ENCODE results near the gene PAQR9.

The PAQR9 gene

DNA sequence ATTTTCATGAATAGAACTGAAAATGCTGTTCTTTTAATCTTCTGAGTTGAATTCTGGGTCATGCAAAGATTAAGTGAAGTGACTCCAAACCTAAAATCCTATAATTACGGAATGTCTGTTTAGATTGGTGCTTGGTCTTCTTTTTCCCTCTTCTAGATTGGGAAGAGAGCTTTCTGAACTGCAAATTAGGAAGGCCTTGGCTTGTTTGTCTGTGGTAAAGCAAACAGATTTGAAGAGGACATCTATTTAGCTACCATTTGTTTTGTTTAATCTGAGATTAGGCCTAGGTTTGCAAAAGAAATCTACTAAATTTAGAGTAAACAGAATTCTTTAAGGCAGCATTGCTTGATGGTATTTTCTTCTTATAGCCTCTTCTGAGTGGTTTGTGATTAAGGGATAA, 23.5 kb downstream of the PAQR9 start:
- Histone ChIP-seq H3K4ac (ENCODE audit: low read length) (no peak overlapping the region), H3K9me3 (replicated peaks in 1 of 2; ENCODE audit: control insufficient read depth in 2 of 2, insufficient read depth in 1 of 2, low read depth in 1 of 2, low read length in 2 of 2) (no peaks in the 10 kb centered on the region), H3K79me1 (ENCODE audit: low read depth, low read length) (no peaks in the 10 kb centered on the region), H2AFZ (ENCODE audit: low read length) (no peak overlapping the region), H3K27ac (replicated peaks; ENCODE audit: low read length) (no peak overlapping the region), H4K8ac (ENCODE audit: low read depth, low read length) (no peak overlapping the region), H2BK15ac (ENCODE audit: low read length) (no peak overlapping the region), H3K4me1 (ENCODE audit: control insufficient read depth in 2 of 2, insufficient read depth in 1 of 2, low read depth in 1 of 2, low read length in 2 of 2) (no peaks in the 10 kb centered on the region), H3K18ac (ENCODE audit: low read length) (no peak overlapping the region), H3K4me2 (ENCODE audit: insufficient read depth, low read length, poor library complexity, severe bottlenecking) (no peak overlapping the region), H3K14ac (ENCODE audit: low read length) (no peak overlapping the region), H2BK12ac (ENCODE audit: low read length) (no peak overlapping the region), H3K23ac (ENCODE audit: low read depth, low read length, poor library complexity) (no peak overlapping the region), H4K91ac (ENCODE audit: low read depth, low read length, poor library complexity) (no peak overlapping the region), H3K9ac (ENCODE audit: low read depth, low read length, poor library complexity) (no peak overlapping the region), H3K36me3 (replicated peaks in 1 of 2; ENCODE audit: control insufficient read depth in 2 of 2, insufficient read depth in 2 of 2, low read length in 2 of 2) (no peaks in the 10 kb centered on the region), H2BK120ac (ENCODE audit: low read depth, low read length) (no peak overlapping the region), H2BK5ac (ENCODE audit: low read length) (no peak overlapping the region), H3K4me3 (ENCODE audit: low read length in 2 of 2) (no peak overlapping the region), H3K27me3 (ENCODE audit: control insufficient read depth in 3 of 3, insufficient read depth in 3 of 3, low read depth in 1 of 3, low read length in 3 of 3) (peaks cover 0 to 22% (median 0%) of the 10 kb centered on the region in 3 experiments), H2AK5ac (ENCODE audit: low read depth, low read length) (no peak overlapping the region)
- no CpG with 5 or more reads among the region's 1 CpG for WGBS, 2 donors (ENCODE audit: extremely low coverage in 2 of 2, insufficient read length in 2 of 2, insufficient replicate concordance in 1 of 2)
- no peak for DNase-seq (ENCODE audit: low spot score)

GRCh38 chr3:142935963-142936362, 27.5 kb downstream of the PAQR9 start:
- no peak for DNase-seq (ENCODE audit: low spot score)
- Histone ChIP-seq H3K4me3 (ENCODE audit: low read length in 2 of 2) (no peak overlapping the region), H3K27me3 (ENCODE audit: control insufficient read depth in 3 of 3, insufficient read depth in 3 of 3, low read depth in 1 of 3, low read length in 3 of 3) (peaks cover 0 to 16% (median 0%) of the 10 kb centered on the region in 3 experiments), H3K36me3 (replicated peaks in 1 of 2; ENCODE audit: control insufficient read depth in 2 of 2, insufficient read depth in 2 of 2, low read length in 2 of 2) (no peaks in the 10 kb centered on the region), H2BK120ac (ENCODE audit: low read depth, low read length) (no peak overlapping the region), H2AK5ac (ENCODE audit: low read depth, low read length) (no peak overlapping the region), H2BK12ac (ENCODE audit: low read length) (no peak overlapping the region), H2BK15ac (ENCODE audit: low read length) (no peak overlapping the region), H4K91ac (ENCODE audit: low read depth, low read length, poor library complexity) (no peak overlapping the region), H4K8ac (ENCODE audit: low read depth, low read length) (no peak overlapping the region), H3K23ac (ENCODE audit: low read depth, low read length, poor library complexity) (no peak overlapping the region), H2AFZ (ENCODE audit: low read length) (no peak overlapping the region), H3K79me1 (ENCODE audit: low read depth, low read length) (no peaks in the 10 kb centered on the region), H3K14ac (ENCODE audit: low read length) (no peak overlapping the region), H3K18ac (ENCODE audit: low read length) (no peak overlapping the region), H3K4me1 (ENCODE audit: control insufficient read depth in 2 of 2, insufficient read depth in 1 of 2, low read depth in 1 of 2, low read length in 2 of 2) (no peaks in the 10 kb centered on the region), H3K9ac (ENCODE audit: low read depth, low read length, poor library complexity) (no peak overlapping the region), H3K4me2 (ENCODE audit: insufficient read depth, low read length, poor library complexity, severe bottlenecking) (no peak overlapping the region), H3K9me3 (replicated peaks in 1 of 2; ENCODE audit: control insufficient read depth in 2 of 2, insufficient read depth in 1 of 2, low read depth in 1 of 2, low read length in 2 of 2) (no peaks in the 10 kb centered on the region), H3K27ac (replicated peaks; ENCODE audit: low read length) (no peak overlapping the region), H3K4ac (ENCODE audit: low read length) (no peak overlapping the region), H2BK5ac (ENCODE audit: low read length) (no peak overlapping the region)
- no CpG with 5 or more reads among the region's 5 CpGs for WGBS, 2 donors (ENCODE audit: extremely low coverage in 2 of 2, insufficient read length in 2 of 2, insufficient replicate concordance in 1 of 2)

DNA sequence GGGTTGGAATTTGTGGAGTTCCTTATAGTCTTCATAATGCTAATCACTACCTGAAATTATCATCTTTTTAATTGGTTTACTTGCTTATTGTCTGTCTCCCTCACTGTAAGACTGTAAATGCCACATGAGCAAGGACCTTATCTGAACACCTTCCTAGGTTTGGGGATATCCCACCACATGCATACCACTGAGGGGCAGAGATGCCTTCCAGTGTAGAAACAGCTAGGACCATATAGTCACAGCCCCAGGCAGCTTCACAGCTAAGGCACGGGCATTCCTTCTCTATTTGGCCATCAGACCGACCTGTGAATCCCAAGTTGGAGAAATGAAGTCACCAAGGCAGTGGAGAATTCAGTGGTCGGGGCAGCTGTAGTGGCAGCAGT, 28.6 kb downstream of the PAQR9 start:
- no peak overlapping the region for H2BK5ac ChIP-seq (ENCODE audit: low read length)
- H3K79me1 ChIP-seq (ENCODE audit: low read depth, low read length) = no peaks in the 10 kb centered on the region
- H4K8ac ChIP-seq (ENCODE audit: low read depth, low read length) = no peak overlapping the region
- H3K36me3 ChIP-seq (replicated peaks in 1 of 2; ENCODE audit: control insufficient read depth in 2 of 2, insufficient read depth in 2 of 2, low read length in 2 of 2) = no peaks in the 10 kb centered on the region
- no peaks in the 10 kb centered on the region for H3K4me1 ChIP-seq (ENCODE audit: control insufficient read depth in 2 of 2, insufficient read depth in 1 of 2, low read depth in 1 of 2, low read length in 2 of 2)
- H3K27ac ChIP-seq (replicated peaks; ENCODE audit: low read length) = no peak overlapping the region
- H2BK120ac ChIP-seq (ENCODE audit: low read depth, low read length) = no peak overlapping the region
- H2AFZ ChIP-seq (ENCODE audit: low read length) = no peak overlapping the region
- no peak overlapping the region for H3K23ac ChIP-seq (ENCODE audit: low read depth, low read length, poor library complexity)
- H3K14ac ChIP-seq (ENCODE audit: low read length) = no peak overlapping the region
- no CpG with 5 or more reads among the region's 3 CpGs for WGBS, 2 donors (ENCODE audit: extremely low coverage in 2 of 2, insufficient read length in 2 of 2, insufficient replicate concordance in 1 of 2)
- peaks cover 0 to 9% (median 0%) of the 10 kb centered on the region in 3 experiments for H3K27me3 ChIP-seq (ENCODE audit: control insufficient read depth in 3 of 3, insufficient read depth in 3 of 3, low read depth in 1 of 3, low read length in 3 of 3)
- no peak for DNase-seq (ENCODE audit: low spot score)
- H3K4ac ChIP-seq (ENCODE audit: low read length) = no peak overlapping the region
- H2AK5ac ChIP-seq (ENCODE audit: low read depth, low read length) = no peak overlapping the region
- no peak overlapping the region for H3K4me2 ChIP-seq (ENCODE audit: insufficient read depth, low read length, poor library complexity, severe bottlenecking)
- no peak overlapping the region for H3K9ac ChIP-seq (ENCODE audit: low read depth, low read length, poor library complexity)
- no peaks in the 10 kb centered on the region for H3K9me3 ChIP-seq (replicated peaks in 1 of 2; ENCODE audit: control insufficient read depth in 2 of 2, insufficient read depth in 1 of 2, low read depth in 1 of 2, low read length in 2 of 2)
- H3K18ac ChIP-seq (ENCODE audit: low read length) = no peak overlapping the region
- no peak overlapping the region for H4K91ac ChIP-seq (ENCODE audit: low read depth, low read length, poor library complexity)
- no peak overlapping the region for H3K4me3 ChIP-seq (ENCODE audit: low read length in 2 of 2)
- no peak overlapping the region for H2BK12ac ChIP-seq (ENCODE audit: low read length)
- no peak overlapping the region for H2BK15ac ChIP-seq (ENCODE audit: low read length)

DNA sequence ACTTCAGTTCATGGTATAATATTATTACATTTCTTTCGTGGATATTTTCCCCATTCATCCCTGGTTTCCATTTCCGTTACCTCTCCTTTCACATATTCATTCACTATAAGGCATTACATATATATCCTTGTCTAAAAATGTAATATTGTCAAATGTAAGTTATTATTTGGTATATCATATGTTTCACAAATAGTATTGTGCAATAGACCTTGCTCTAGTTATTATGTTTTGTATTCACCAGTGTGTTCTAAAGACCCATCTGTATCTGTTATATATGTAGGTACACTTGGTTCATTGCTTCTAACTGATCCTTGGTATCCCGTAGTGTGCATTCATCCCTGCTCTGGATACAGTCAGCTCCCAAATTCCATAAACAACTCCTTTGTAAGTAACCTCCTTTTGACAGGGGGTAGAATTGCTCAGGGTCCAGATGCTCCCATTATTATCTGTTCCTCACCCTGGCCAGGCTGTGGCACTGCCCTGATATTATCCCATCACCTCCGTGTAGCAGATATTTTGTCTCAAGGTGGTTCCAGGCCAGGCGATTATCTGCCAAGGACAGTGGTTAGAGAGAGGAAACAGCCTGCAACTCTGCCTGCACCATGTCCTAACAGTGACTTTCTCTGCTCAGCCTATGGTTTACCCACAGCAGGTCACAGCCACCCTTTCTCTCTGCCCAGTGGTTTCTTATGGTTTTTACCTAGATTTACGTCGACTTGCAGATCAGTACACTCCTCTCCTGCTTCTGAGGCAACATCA, 29.2 kb downstream of the PAQR9 start:
- Histone ChIP-seq H3K18ac (ENCODE audit: low read length) (no peak overlapping the region), H2BK120ac (ENCODE audit: low read depth, low read length) (no peak overlapping the region), H3K27ac (replicated peaks; ENCODE audit: low read length) (no peak overlapping the region), H3K4me1 (ENCODE audit: control insufficient read depth in 2 of 2, insufficient read depth in 1 of 2, low read depth in 1 of 2, low read length in 2 of 2) (no peaks in the 10 kb centered on the region), H3K23ac (ENCODE audit: low read depth, low read length, poor library complexity) (no peak overlapping the region), H3K14ac (ENCODE audit: low read length) (no peak overlapping the region), H3K4me2 (ENCODE audit: insufficient read depth, low read length, poor library complexity, severe bottlenecking) (no peak overlapping the region), H2AFZ (ENCODE audit: low read length) (no peak overlapping the region), H3K79me1 (ENCODE audit: low read depth, low read length) (no peaks in the 10 kb centered on the region), H2AK5ac (ENCODE audit: low read depth, low read length) (no peak overlapping the region), H2BK12ac (ENCODE audit: low read length) (no peak overlapping the region), H2BK5ac (ENCODE audit: low read length) (no peak overlapping the region), H2BK15ac (ENCODE audit: low read length) (no peak overlapping the region), H3K27me3 (ENCODE audit: control insufficient read depth in 3 of 3, insufficient read depth in 3 of 3, low read depth in 1 of 3, low read length in 3 of 3) (peaks cover 0 to 9% (median 0%) of the 10 kb centered on the region in 3 experiments), H3K9ac (ENCODE audit: low read depth, low read length, poor library complexity) (no peak overlapping the region), H4K91ac (ENCODE audit: low read depth, low read length, poor library complexity) (no peak overlapping the region), H4K8ac (ENCODE audit: low read depth, low read length) (no peak overlapping the region), H3K9me3 (replicated peaks in 1 of 2; ENCODE audit: control insufficient read depth in 2 of 2, insufficient read depth in 1 of 2, low read depth in 1 of 2, low read length in 2 of 2) (no peaks in the 10 kb centered on the region), H3K4ac (ENCODE audit: low read length) (no peak overlapping the region), H3K4me3 (ENCODE audit: low read length in 2 of 2) (no peak overlapping the region), H3K36me3 (replicated peaks in 1 of 2; ENCODE audit: control insufficient read depth in 2 of 2, insufficient read depth in 2 of 2, low read length in 2 of 2) (no peaks in the 10 kb centered on the region)
- no peak for DNase-seq (ENCODE audit: low spot score)
- 100% methylated on average over 1 of the region's 7 CpGs; no CpG with 5 or more reads in 1 of the 2 donors for WGBS, 2 donors (ENCODE audit: extremely low coverage in 2 of 2, insufficient read length in 2 of 2, insufficient replicate concordance in 1 of 2)

All from neuronal stem cell (in vitro differentiated cells).